GM19099 (cell line): Measurements from ENCODE around the gene OR6C4.

Experiments used
- POLR2A ChIP-seq: IDR thresholded peaks from 3 replicates; pipeline ENCODE4 v1.6.1; 2011; ENCODE audit warnings: low read depth; ENCODE audit not compliant: insufficient read length; ENCODE audit errors: extremely low read depth

The OR6C4 gene

DNA sequence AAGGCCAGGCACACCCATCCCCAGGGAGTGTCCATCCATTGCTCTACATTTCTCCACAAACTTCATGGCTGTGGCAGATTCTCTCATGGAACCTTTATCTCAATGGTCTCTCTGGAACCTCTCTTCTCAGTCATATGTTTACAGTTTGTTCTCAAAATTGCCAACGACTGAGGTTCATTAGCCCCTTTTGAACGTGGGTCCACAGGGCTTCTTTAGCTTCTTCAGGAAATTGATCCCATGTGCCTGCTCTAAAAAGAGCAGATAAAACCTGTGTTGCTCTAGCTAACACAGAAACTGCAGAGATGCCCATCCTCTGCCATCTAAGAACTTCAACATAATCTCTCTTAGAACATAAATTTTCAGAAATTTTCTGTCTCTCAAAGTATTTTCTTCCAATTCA lies at the start of gene OR6C4:
OR6C4 (plus strand) TSS at position 301 of the 400 bp plus-strand sequence. CDS start 1,625 bp downstream, outside the sequence.
- TF ChIP-seq POLR2A: no peak

DNA sequence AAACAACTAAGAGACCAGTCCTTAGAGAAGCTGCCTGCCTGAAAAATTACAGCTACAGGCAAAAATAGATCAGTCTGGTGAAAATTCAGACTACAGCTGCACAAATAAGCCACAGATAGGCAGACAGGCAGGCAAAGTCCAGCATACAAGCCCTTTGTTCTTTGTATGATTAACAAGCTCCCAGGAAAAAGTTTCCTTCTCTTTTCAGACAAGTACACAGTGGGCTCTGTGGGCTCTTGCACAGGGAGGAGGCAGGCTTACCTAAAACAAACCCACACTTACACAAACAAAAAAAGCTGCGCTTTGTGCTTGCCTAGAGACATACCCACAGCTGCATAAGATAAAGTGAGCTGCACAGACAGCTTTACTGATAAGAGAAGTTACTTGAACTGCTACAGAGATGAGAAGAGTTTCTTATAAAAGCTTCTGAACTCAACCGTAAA lies 49.6 kb upstream of the OR6C4 start:
- no peak for TF ChIP-seq POLR2A

DNA sequence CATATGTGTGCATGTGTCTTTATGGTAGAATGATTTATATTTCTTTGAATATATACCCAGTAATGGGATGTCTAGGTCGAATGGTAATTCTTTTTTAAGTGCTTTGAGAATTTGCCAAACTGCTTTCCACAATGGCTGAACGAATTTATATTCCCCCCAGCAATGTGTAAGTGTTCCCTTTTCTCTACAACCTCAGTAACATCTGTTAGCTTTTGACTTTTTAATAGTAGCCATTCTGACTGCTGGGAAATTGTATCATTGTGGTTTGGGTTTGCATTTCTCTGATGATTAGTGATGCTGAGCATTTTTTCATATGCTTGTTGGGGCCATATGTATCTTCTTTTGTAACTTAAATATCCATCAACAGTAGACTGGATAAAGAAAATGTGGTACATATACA lies 47.8 kb upstream of the OR6C4 start:
- no peak for TF ChIP-seq POLR2A

DNA sequence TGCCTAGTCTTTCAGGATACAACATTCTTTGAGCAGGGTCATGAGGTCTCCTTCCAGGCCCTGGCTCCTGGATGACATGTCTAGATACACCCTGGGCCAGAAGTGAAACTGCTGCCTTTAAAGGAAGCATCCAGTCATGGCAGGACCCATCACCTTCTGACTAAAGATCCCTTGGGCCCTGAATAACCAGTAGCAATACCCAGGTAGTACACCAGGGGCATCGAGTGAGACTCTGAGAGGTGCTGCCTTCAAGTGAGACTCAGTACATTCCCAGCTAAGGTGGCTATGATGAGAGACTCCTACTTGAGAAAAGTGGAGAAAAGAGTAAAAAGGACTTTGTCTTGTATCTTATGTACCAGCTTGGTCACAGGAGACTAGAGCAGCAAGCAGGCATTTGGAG lies 33.7 kb upstream of the OR6C4 start:
- no peak for TF ChIP-seq POLR2A

DNA sequence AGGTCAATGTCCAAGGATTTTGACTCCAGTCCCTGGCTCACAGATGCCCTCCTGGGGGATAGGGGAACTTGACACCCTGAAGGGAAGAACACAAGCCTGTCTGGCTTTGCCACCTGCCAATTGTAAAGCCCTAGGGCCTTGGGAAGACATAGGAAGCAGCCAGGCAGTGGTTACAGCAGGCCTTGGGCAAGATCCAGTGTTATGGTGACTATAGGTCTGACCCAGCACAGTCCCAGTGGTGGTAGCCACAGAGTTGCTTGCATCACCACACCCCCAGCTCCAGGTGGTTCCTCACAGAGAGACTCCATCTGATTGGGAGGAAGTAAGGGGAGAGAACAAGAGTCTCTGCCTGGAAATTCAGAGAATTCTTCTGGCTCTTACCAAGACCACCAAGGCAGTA lies 33.0 kb upstream of the OR6C4 start:
- TF ChIP-seq POLR2A: no peak

DNA sequence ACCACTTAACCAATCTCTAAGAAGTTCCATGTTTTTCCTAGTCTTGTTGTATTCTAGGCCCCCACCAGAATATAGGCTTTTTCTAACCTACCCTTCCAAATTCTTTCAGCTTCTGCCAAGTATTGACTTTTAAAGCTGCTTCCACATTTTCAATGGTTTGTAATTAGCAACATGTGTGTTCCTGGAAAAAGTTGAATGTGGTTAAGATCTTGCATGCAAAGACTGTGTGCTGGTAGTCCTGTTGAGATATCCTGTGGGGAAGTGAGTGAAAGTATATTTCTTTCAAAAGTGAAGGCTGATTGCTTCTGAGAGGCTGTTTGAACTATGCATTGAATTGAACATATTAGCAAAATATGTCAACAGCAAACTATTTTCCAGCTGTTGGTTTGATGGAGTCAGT lies 646 bp upstream of the OR6C4 start:
- no peak for TF ChIP-seq POLR2A

DNA sequence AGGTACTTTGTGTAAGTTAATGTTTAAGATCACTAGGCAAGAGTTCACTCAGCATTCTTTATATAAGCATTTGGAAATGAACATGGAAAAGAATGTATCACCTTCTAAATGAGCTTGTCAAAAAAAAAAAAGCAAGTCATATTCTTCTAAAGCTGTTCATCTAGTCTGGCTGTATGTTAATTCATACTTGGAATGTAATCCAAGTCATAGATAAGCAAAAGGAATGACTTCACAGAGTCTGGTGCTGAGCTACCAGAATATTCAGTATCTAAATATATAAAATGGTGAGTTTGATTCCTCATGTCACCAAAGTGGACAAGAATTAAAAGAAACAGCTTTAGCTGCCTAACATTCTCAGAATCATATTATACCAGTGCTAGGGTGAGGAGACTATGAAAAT lies 4.9 kb downstream of the OR6C4 start:
- TF ChIP-seq POLR2A: no peak

DNA sequence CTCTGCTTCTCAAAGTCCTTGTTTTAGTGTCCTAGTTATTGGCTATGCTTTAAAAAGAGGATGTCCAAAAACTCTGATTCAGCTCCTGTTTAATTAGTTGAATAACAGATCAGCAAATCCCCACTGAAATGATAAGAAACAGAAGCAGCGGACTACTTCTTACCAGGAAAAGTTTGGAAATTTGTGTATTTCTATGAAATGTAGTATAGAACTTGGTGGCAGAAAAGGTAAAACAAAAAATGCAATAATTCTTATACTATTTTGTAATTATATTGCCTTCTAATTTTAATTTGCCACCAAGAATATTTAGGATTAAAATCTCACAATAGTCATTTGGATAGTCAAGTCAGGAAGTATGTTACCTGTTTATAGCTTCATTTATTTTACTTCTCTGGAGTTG lies 22.8 kb downstream of the OR6C4 start, which contains the start of gene OR2AP1:
OR2AP1 (plus strand) TSS at position 301 of the 400 bp plus-strand sequence. CDS start 1,947 bp downstream, outside the sequence.
- no peak for TF ChIP-seq POLR2A

DNA sequence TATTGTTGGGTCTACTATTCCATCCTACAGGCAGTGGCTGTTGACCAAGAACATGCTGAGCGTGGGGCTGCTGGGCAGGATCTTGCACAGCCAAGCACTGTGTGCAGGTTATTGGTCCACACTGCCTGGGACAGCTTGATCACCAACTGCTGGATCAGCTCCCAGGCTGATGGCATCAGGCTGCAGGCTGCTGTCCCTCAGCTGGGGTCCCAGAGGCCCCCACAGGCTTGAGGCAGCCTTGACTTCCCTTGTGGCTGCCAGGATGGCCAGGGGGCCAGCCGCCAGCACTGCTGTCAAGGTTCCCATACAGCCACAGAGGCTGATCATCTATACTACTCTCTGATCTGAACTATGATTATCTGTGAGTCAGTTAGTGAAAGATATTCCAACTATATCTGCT lies 32.7 kb downstream of the OR6C4 start:
- TF ChIP-seq POLR2A: no peak

DNA sequence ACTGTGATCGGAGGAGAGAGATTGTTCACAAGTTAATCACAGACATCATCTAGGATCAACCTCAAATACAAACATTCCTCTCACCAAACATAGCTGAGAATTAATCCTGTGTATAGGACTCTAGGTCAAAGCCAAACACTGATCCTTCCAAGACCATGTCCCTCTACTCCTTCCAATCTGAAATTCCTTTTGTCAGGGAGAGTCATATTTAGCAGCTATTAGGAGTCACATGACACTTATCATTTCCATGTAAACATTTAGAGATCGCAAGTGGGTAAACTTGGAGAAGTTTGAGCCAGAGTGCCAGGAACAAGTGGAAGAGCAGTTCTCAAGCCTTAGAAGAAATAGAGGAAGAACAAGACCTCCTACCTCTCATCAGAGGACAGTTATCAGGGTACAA lies 36.4 kb downstream of the OR6C4 start:
- TF ChIP-seq POLR2A: no peak
